HCT116 (cell line): ENCODE results near the gene LSM12. TPM values are rescaled to one million over a fixed set of nuclear protein-coding genes. Genes with fewer than 3 reads are reported as not detected.

Experiments used
- ATAC-seq: fragments of 200-7000 bp; cut with Tn5 transposase; 2 replicates; pipeline ENCODE4 v1.9.1; 2020; ENCODE audit warnings: mild to moderate bottlenecking, moderate library complexity
- BruUV-seq: library from RNA; stranded (reverse); fragments of 400-500 nt; replicated peaks from 2 replicates; lab custom pipeline; 2021; lab: Mats Ljungman, UMichigan
- CTCF ChIA-PET: fragments of 300-600 bp; sonication (Branson Sonifier 250); formaldehyde crosslinking; loops from one replicate; lab custom pipeline; 2021; ENCODE audit warnings: antibody characterized with exemption; lab: Charles Lee
- POLR2A ChIA-PET: fragments of 300-600, 350-600 bp; sonication (Branson Sonifier 250); formaldehyde crosslinking; loops from one replicate; lab custom pipeline; 2021; ENCODE audit warnings: antibody characterized with exemption; lab: Charles Lee
- RAD21 ChIA-PET, 2 experiments: fragments of 300-600 bp; sonication (Branson Sonifier 250); formaldehyde crosslinking; loops; one replicate each; lab custom pipeline; 2023; ENCODE audit warnings: low total read pairs in 2 of 2; ENCODE audit not compliant: uncharacterized antibody in 2 of 2, unreplicated experiment in 2 of 2, low non-redundant PET in 1 of 2; lab: Charles Lee
- DNase-seq: peaks from one replicate; pipeline ENCODE4 v3.0.0-alpha.2; 2010; ENCODE audit warnings: low read depth, low spot score
- H2AFZ ChIP-seq: fragments of 200-600 bp; shearing (Covaris generic), sonication (generic); 2 replicates; pipeline ENCODE4 v1.6.1; 2017; ENCODE audit warnings: low read depth, mixed run types, mixed read lengths, antibody characterized with exemption, low read length; ENCODE audit not compliant: poor library complexity, severe bottlenecking
- H3K27ac ChIP-seq: 2 replicates; pipeline ENCODE4 v1.5.1; 2012; ENCODE audit warnings: low read depth, low read length
- H3K27me3 ChIP-seq: fragments of 200-600 bp; sonication (generic); 2 replicates; pipeline ENCODE4 v1.6.1; 2016; ENCODE audit warnings: mixed run types, low read length, mixed read lengths; ENCODE audit not compliant: insufficient read depth
- H3K36me3 ChIP-seq, 2 experiments: fragments of 200-500 bp in 1 of 2; fragments of 200-600 bp in 1 of 2; sonication (Bioruptor generic) in 1 of 2; sonication (generic) in 1 of 2; 2 replicates each; pipeline versions ENCODE4 v1.5.1 to v1.6.1; 2014 to 2016; ENCODE audit warnings: low read length in 2 of 2, inconsistent platforms in 1 of 2, mixed read lengths in 1 of 2, mixed run types in 1 of 2; ENCODE audit not compliant: insufficient read depth in 2 of 2, control insufficient read depth in 1 of 2
- H3K4me1 ChIP-seq, 2 experiments: fragments of 200-600 bp in 1 of 2; sonication (generic) in 1 of 2; 2 replicates each; pipeline versions ENCODE4 v1.5.1 to v1.6.1; 2012 to 2017; ENCODE audit warnings: low read length in 2 of 2, inconsistent platforms in 1 of 2, mild to moderate bottlenecking in 1 of 2, mixed read lengths in 1 of 2, mixed run types in 1 of 2, moderate library complexity in 1 of 2; ENCODE audit not compliant: insufficient read depth in 2 of 2, control insufficient read depth in 1 of 2
- H3K4me2 ChIP-seq: fragments of 200-600 bp; sonication (generic); 2 replicates; pipeline ENCODE4 v1.6.1; 2017; ENCODE audit warnings: mixed run types, low read length, mixed read lengths
- H3K4me3 ChIP-seq, 2 experiments: fragments of 200-600 bp in 1 of 2; sonication (generic) in 1 of 2; replicated peaks in 1 of 2; 2 replicates each; pipeline ENCODE4 v1.5.1; 2011 to 2016; ENCODE audit warnings: low read length in 2 of 2, control low read depth in 1 of 2, low read depth in 1 of 2, mild to moderate bottlenecking in 1 of 2, mixed read lengths in 1 of 2, mixed run types in 1 of 2
- H3K79me2 ChIP-seq: fragments of 200-600 bp; sonication (generic); 2 replicates; pipeline ENCODE4 v1.6.1; 2017; ENCODE audit warnings: mild to moderate bottlenecking, mixed run types, low read length, moderate library complexity, mixed read lengths; ENCODE audit not compliant: insufficient read depth
- H3K9ac ChIP-seq: fragments of 200-600 bp; sonication (generic); 2 replicates; pipeline ENCODE4 v1.6.1; 2016; ENCODE audit warnings: low read length, mixed read lengths
- H3K9me2 ChIP-seq: fragments of 200-600 bp; sonication (generic), shearing (Covaris generic); 2 replicates; pipeline ENCODE4 v1.6.1; 2017; ENCODE audit warnings: mixed run types, mild to moderate bottlenecking, moderate library complexity; ENCODE audit not compliant: insufficient read depth
- H3K9me3 ChIP-seq, 2 experiments: fragments of 200-500 bp in 1 of 2; fragments of 200-600 bp in 1 of 2; sonication (Bioruptor generic) in 1 of 2; sonication (generic) in 1 of 2; 2 replicates each; pipeline ENCODE4 v1.6.1; 2014 to 2017; ENCODE audit warnings: low read length in 2 of 2, mixed read lengths in 2 of 2, inconsistent platforms in 1 of 2, low read depth in 1 of 2, mild to moderate bottlenecking in 1 of 2, mixed run types in 1 of 2, moderate library complexity in 1 of 2; ENCODE audit not compliant: control insufficient read depth in 1 of 2, insufficient read depth in 1 of 2
- H4K20me1 ChIP-seq: fragments of 200-600 bp; sonication (generic), shearing (Covaris generic); 2 replicates; pipeline ENCODE4 v1.6.1; 2017; ENCODE audit warnings: mixed run types, mild to moderate bottlenecking, moderate library complexity; ENCODE audit not compliant: insufficient read depth
- CBX3 ChIP-seq: IDR thresholded peaks from 2 replicates; pipeline ENCODE4 v1.6.1; 2012; ENCODE audit warnings: low read depth
- CEBPB ChIP-seq: IDR thresholded peaks from 2 replicates; pipeline ENCODE4 v1.6.1; 2012; ENCODE audit warnings: low read depth
- EZH2phosphoT487 ChIP-seq: fragments of 200-600 bp; IDR thresholded peaks from 2 replicates; pipeline ENCODE4 v1.6.1; 2018; ENCODE audit warnings: antibody characterized with exemption, borderline replicate concordance
- JUND ChIP-seq: IDR thresholded peaks from 2 replicates; pipeline ENCODE4 v1.6.1; 2012
- POLR2AphosphoS5 ChIP-seq: IDR thresholded peaks from 2 replicates; pipeline ENCODE4 v1.6.1; 2011; ENCODE audit warnings: mild to moderate bottlenecking, low read depth, low read length, moderate library complexity
- SP1 ChIP-seq: IDR thresholded peaks from 2 replicates; pipeline ENCODE4 v1.6.1; 2012; ENCODE audit warnings: low read depth
- TCF7L2 ChIP-seq: IDR thresholded peaks from 2 replicates; pipeline ENCODE4 v1.7.0; 2011; ENCODE audit warnings: borderline replicate concordance, inconsistent platforms; ENCODE audit not compliant: insufficient read depth, insufficient read length; ENCODE audit errors: extremely low read depth
- ZFX ChIP-seq: fragments of 450-650 bp; IDR thresholded peaks from 2 replicates; pipeline ENCODE4 v1.6.1; 2017
- intact Hi-C: fragments of 100-400 bp; cut with micrococcal nuclease; formaldehyde crosslinking; loops from 2 replicates; pipeline ENCODE4 v1.10.0; 2022
- total RNA-seq: library from RNA; stranded (reverse); gene quantifications from one replicate; pipeline ENCODE4 v1.2.1, GENCODE V29; 2021; ENCODE audit not compliant: unreplicated experiment
- TF ChIP-seq, protein P1 (sequence below): IDR thresholded peaks from 2 replicates; pipeline ENCODE4 v1.6.1; 2012
- TF ChIP-seq, protein P2 (sequence below): IDR thresholded peaks from 2 replicates; pipeline ENCODE4 v1.6.1; 2012; ENCODE audit warnings: low read depth
- TF ChIP-seq, protein P3 (sequence below), 3 experiments: fragments of 200-600 bp in 1 of 3; sonication (generic) in 1 of 3; IDR thresholded peaks in 2 of 3; conservative IDR thresholded peaks in 1 of 3; 2 replicates each; pipeline ENCODE4 v1.5.1; 2012 to 2017; ENCODE audit warnings: low read depth in 2 of 3, low read length in 2 of 3, antibody characterized with exemption in 1 of 3, borderline replicate concordance in 1 of 3, control low read depth in 1 of 3, mild to moderate bottlenecking in 1 of 3, mixed read lengths in 1 of 3, mixed run types in 1 of 3, moderate library complexity in 1 of 3; ENCODE audit not compliant: insufficient read depth in 1 of 3

LSM12 gene
- total RNA-seq, 1 experiment from 2014 or later, result 99.6 TPM

DNA sequence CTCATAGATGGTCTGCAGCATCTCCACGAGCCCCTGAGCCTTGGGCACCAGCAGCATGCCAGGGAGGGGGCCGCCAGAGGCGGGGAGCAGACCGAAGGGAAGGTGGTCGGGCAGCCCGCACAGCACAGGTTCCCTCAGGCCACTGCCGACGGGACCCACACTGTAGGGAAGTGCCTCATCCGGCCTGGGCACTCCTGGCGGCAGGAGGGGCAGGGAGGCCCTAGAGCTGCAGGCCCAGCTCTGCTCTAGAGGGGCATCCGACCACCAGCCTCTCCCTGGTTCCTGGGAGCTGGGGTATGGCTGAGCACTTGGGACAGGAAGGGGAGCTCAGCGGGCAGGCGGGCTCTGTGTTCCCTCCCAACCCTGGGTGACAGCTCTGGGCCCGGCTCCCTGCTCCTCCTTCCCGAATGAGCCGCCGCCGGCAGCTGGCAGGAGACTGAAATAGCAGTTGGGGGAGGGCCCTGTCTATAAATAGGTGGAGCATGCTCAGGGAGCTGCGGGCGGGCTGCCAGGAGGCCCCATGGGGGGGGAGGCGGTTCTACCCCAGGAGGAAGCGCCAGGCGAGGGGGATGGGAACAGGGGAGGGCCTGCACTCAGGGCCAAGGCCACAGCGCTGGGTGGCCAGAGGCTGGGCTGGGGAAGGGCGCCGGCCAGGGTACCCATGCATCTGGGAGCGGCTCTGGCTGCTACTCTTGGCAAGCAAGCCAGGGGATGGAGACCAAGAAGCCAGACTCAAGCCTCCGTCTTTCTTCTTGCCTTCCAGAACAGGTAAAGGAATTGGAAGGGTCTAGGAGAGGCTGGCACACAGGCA, 44.6 kb upstream of the LSM12 start:
- RAD21 ChIA-PET, result interaction anchor here (0.6 to 1.8 kb wide), 3 partner anchors 16 to 95 kb away, joined by 3 to 5 read pairs (median 4); no protein-coding TSS in a partner anchor
- Histone ChIP-seq H3K27ac (peak overlapping the region; percentile 66), H3K9me3 (no peaks in the 10 kb centered on the region), H4K20me1 (no peaks in the 10 kb centered on the region), H3K9ac (peak overlapping the region; percentile 31)
- TF ChIP-seq POLR2AphosphoS5 (peak; percentile 53), EZH2phosphoT487 (no peak), TCF7L2 (peak; percentile 45), SP1 (peak; percentile 65; the same call in 1 of the 2 replicates)
- TF ChIP-seq, all 23 proteins: peak for 3
- no TSS peak for BruUV-seq
- H3K27me3 ChIP-seq, result no peaks in the 10 kb centered on the region
- H3K79me2 ChIP-seq, result no peaks in the 10 kb centered on the region
- intact Hi-C loops, result no loop called here
- peak overlapping the region; percentile 73 for H3K4me2 ChIP-seq
- no peak for DNase-seq
- peaks cover 46 to 66% of the 10 kb centered on the region in 2 experiments for H3K4me1 ChIP-seq
- ATAC-seq, result peak; percentile 86
- ChIA-PET CTCF (interaction anchor here (2.1 kb wide), 1 partner anchor 12 kb away, joined by 13 read pairs; the partner anchor contains the start of gene HDAC5), POLR2A (interaction anchor here (1.1 to 1.6 kb wide), 5 partner anchors 8 to 235 kb away, joined by 3 to 6 read pairs (median 4); partner anchors contain the start of gene HDAC5)
- H2AFZ ChIP-seq, result no peak overlapping the region
- no peaks in the 10 kb centered on the region for H3K9me2 ChIP-seq
- H3K4me3 ChIP-seq, result peak overlapping the region; percentile 17 to 43
- no peaks in the 10 kb centered on the region for H3K36me3 ChIP-seq

DNA sequence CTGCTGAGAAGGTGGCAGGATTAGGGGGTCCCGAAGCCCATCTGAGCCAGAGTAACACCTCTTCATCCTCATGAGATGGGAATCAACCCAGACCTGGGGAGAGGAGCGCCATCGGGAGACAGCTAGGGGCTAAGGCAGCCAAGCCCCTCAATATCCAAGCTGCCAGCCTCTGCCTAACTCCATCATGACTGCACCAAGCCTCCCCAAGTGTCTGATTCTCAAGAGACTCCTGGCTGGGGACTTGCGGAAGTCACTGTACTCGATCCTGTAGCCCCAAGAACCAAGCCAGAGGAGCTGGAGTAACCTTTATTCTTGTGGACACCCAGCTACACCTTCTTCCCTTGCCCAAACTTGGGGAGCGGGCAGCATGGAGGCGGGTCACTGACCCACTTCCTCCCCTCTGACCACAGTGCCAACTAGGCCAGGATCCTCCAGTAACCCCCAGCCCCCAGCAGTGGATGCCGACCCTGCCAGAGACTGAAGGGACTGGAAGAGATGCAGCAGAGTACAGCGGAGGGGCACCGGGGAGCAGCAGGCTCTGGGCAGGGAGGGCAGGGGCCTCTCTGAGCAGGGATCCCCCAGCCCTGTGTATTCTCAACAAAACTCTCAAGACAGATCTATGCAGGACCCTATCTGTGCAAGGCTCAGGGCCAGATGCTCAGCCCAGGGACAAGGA, 43.7 kb upstream of the LSM12 start:
- DNase-seq, result no peak
- H3K27me3 ChIP-seq, result no peaks in the 10 kb centered on the region
- no peaks in the 10 kb centered on the region for H3K36me3 ChIP-seq
- peaks cover 46 to 63% of the 10 kb centered on the region in 2 experiments for H3K4me1 ChIP-seq
- ChIA-PET CTCF (interaction anchor here (2.1 kb wide), 1 partner anchor 13 kb away, joined by 13 read pairs; the partner anchor contains the start of gene HDAC5), POLR2A (interaction anchor here (1.2 to 1.6 kb wide), 2 partner anchors 7 to 44 kb away, joined by 3 to 4 read pairs; no protein-coding TSS in a partner anchor), RAD21 (no interaction called here)
- no peak overlapping the region for H2AFZ ChIP-seq
- no TSS peak for BruUV-seq
- no peaks in the 10 kb centered on the region for H3K9me2 ChIP-seq
- H3K9me3 ChIP-seq, result no peaks in the 10 kb centered on the region
- ATAC-seq, result no peak
- no peaks in the 10 kb centered on the region for H4K20me1 ChIP-seq
- H3K4me2 ChIP-seq, result peak overlapping the region; percentile 73
- H3K79me2 ChIP-seq, result no peaks in the 10 kb centered on the region
- H3K9ac ChIP-seq, result peak overlapping the region; percentile 31
- peak overlapping the region; percentile 66; the same call in 1 of the 2 replicates for H3K27ac ChIP-seq
- intact Hi-C loops, result no loop called here
- peak overlapping the region in 1 of 2 experiments; percentile 43; a peak in 2 of 4 replicates for H3K4me3 ChIP-seq
- TF ChIP-seq, protein P1, sequence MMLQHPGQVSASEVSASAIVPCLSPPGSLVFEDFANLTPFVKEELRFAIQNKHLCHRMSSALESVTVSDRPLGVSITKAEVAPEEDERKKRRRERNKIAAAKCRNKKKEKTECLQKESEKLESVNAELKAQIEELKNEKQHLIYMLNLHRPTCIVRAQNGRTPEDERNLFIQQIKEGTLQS, result no peak
- no peak for TF ChIP-seq SP1
- TF ChIP-seq, protein P2, sequence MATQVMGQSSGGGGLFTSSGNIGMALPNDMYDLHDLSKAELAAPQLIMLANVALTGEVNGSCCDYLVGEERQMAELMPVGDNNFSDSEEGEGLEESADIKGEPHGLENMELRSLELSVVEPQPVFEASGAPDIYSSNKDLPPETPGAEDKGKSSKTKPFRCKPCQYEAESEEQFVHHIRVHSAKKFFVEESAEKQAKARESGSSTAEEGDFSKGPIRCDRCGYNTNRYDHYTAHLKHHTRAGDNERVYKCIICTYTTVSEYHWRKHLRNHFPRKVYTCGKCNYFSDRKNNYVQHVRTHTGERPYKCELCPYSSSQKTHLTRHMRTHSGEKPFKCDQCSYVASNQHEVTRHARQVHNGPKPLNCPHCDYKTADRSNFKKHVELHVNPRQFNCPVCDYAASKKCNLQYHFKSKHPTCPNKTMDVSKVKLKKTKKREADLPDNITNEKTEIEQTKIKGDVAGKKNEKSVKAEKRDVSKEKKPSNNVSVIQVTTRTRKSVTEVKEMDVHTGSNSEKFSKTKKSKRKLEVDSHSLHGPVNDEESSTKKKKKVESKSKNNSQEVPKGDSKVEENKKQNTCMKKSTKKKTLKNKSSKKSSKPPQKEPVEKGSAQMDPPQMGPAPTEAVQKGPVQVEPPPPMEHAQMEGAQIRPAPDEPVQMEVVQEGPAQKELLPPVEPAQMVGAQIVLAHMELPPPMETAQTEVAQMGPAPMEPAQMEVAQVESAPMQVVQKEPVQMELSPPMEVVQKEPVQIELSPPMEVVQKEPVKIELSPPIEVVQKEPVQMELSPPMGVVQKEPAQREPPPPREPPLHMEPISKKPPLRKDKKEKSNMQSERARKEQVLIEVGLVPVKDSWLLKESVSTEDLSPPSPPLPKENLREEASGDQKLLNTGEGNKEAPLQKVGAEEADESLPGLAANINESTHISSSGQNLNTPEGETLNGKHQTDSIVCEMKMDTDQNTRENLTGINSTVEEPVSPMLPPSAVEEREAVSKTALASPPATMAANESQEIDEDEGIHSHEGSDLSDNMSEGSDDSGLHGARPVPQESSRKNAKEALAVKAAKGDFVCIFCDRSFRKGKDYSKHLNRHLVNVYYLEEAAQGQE, result no peak
- TF ChIP-seq, protein P3, sequence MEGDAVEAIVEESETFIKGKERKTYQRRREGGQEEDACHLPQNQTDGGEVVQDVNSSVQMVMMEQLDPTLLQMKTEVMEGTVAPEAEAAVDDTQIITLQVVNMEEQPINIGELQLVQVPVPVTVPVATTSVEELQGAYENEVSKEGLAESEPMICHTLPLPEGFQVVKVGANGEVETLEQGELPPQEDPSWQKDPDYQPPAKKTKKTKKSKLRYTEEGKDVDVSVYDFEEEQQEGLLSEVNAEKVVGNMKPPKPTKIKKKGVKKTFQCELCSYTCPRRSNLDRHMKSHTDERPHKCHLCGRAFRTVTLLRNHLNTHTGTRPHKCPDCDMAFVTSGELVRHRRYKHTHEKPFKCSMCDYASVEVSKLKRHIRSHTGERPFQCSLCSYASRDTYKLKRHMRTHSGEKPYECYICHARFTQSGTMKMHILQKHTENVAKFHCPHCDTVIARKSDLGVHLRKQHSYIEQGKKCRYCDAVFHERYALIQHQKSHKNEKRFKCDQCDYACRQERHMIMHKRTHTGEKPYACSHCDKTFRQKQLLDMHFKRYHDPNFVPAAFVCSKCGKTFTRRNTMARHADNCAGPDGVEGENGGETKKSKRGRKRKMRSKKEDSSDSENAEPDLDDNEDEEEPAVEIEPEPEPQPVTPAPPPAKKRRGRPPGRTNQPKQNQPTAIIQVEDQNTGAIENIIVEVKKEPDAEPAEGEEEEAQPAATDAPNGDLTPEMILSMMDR (IDR thresholded peaks at IDR 0.05 in 2 of 3, conservative IDR thresholded peaks at IDR 0.05 in 1 of 3; ENCODE audit: borderline replicate concordance in 1 of 3, insufficient read depth in 1 of 3, low read depth in 2 of 3, low read length in 2 of 3), result no peak
- no peak for TF ChIP-seq CBX3
- no peak for TF ChIP-seq CEBPB
- TF ChIP-seq JUND, result no peak
- no peak for TF ChIP-seq ZFX
